Measurements from ENCODE around the gene GPR35. TPM values are rescaled to one million over a fixed set of nuclear protein-coding genes. Genes with fewer than 3 reads are reported as not detected.

GPR35 gene
- total and polyA plus RNA-seq, 2 donors (not counting 1 experiment from before 2014, with no cell fraction given): 1.2 TPM; not detected in 1

DNA sequence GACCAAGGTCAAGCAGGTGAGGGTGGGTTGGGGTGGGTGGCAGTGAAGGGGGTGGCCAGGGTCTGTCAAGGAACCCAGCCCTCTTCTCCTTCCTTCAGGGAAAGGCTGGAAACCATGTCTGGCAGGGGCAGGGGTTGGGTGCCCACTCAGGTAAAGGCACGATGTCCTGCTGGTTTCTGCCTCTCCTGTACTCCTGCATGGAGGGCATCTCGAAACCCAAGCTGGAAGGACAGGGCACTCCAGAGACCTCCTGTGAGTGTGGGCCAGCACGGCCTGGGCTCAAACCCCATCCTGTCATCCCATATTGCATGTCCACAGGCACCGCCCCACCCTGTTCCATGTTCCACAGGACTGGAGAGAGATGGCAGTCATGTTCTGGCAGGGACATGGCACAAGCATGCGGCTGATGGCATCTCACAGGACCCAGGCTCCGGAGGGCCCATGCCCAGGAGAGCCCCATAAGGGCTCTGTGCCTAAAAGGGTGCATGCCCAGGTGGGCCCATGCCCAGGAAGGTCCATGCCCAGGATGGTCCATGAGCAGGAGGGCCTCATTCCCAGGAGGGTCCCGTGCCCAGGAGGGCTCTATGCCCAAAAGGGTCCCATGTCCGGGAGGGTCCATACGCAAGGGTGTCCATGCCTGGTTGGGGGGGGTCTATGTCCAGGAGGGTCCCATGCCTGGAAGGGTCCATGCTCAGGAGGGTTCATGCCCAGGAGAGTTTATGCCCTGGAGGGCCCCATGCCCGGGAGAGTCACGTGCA is 6.4 kb downstream of the GPR35 start:
- no peaks in the 10 kb centered on the region for H3K36me3 ChIP-seq (ENCODE audit: control insufficient read depth, insufficient read depth, low read length)
- TF ChIP-seq, protein P1, sequence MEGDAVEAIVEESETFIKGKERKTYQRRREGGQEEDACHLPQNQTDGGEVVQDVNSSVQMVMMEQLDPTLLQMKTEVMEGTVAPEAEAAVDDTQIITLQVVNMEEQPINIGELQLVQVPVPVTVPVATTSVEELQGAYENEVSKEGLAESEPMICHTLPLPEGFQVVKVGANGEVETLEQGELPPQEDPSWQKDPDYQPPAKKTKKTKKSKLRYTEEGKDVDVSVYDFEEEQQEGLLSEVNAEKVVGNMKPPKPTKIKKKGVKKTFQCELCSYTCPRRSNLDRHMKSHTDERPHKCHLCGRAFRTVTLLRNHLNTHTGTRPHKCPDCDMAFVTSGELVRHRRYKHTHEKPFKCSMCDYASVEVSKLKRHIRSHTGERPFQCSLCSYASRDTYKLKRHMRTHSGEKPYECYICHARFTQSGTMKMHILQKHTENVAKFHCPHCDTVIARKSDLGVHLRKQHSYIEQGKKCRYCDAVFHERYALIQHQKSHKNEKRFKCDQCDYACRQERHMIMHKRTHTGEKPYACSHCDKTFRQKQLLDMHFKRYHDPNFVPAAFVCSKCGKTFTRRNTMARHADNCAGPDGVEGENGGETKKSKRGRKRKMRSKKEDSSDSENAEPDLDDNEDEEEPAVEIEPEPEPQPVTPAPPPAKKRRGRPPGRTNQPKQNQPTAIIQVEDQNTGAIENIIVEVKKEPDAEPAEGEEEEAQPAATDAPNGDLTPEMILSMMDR (conservative IDR thresholded peaks at IDR 0.05 in 1 of 2, IDR thresholded peaks at IDR 0.05 in 1 of 2; ENCODE audit: low read depth in 1 of 2, low read length in 2 of 2): no peak
- TF ChIP-seq EZH2 (IDR thresholded peaks at IDR 0.05; ENCODE audit: low read length, missing control alignments): no peak

GRCh38 chr2:240632306-240632721 is 7.0 kb downstream of the GPR35 start:
- no peak overlapping the region for H2AFZ ChIP-seq (ENCODE audit: low read length)
- no peaks in the 10 kb centered on the region for H3K27me3 ChIP-seq (ENCODE audit: control insufficient read depth, insufficient read depth, low read length)
- H3K4me2 ChIP-seq (ENCODE audit: extremely low read depth, insufficient read depth, low read length): no peak overlapping the region
- H4K20me1 ChIP-seq (ENCODE audit: control insufficient read depth, extremely low read depth, insufficient read depth, low read length): no peaks in the 10 kb centered on the region
- TF ChIP-seq, protein P1 (conservative IDR thresholded peaks at IDR 0.05 in 1 of 2, IDR thresholded peaks at IDR 0.05 in 1 of 2; ENCODE audit: low read depth in 1 of 2, low read length in 2 of 2): no peak
- no peak for TF ChIP-seq EZH2 (IDR thresholded peaks at IDR 0.05; ENCODE audit: low read length, missing control alignments)
- H3K9ac ChIP-seq (ENCODE audit: insufficient read depth, low read length): no peak overlapping the region
- DNase-seq (ENCODE audit: low read depth in 2 of 2): no peak
- H3K36me3 ChIP-seq (ENCODE audit: control insufficient read depth, insufficient read depth, low read length): no peaks in the 10 kb centered on the region
- H3K9me3 ChIP-seq (ENCODE audit: control insufficient read depth, insufficient read depth, low read depth, low read length): no peaks in the 10 kb centered on the region
- no peaks in the 10 kb centered on the region for H3K4me1 ChIP-seq (ENCODE audit: control insufficient read depth, extremely low read depth, insufficient read depth, low read length)
- H3K79me2 ChIP-seq (ENCODE audit: control insufficient read depth, insufficient read depth, low read length): no peaks in the 10 kb centered on the region
- no peak overlapping the region for H3K27ac ChIP-seq (ENCODE audit: insufficient read depth, low read length)
- no peak overlapping the region for H3K4me3 ChIP-seq (replicated peaks in 1 of 4; ENCODE audit: control extremely low read depth in 1 of 4, insufficient read depth in 1 of 4, low read depth in 3 of 4, low read length in 4 of 4)

More for the DNA sequence above, 6.4 kb downstream of the GPR35 start:
- H3K4me1 ChIP-seq (ENCODE audit: control insufficient read depth, extremely low read depth, insufficient read depth, low read length): no peaks in the 10 kb centered on the region
- H2AFZ ChIP-seq (ENCODE audit: low read length): no peak overlapping the region
- no peaks in the 10 kb centered on the region for H3K27me3 ChIP-seq (ENCODE audit: control insufficient read depth, insufficient read depth, low read length)
- no peak overlapping the region for H3K27ac ChIP-seq (ENCODE audit: insufficient read depth, low read length)
- no peak for DNase-seq (ENCODE audit: low read depth in 2 of 2)
- H3K4me2 ChIP-seq (ENCODE audit: extremely low read depth, insufficient read depth, low read length): no peak overlapping the region
- H3K9me3 ChIP-seq (ENCODE audit: control insufficient read depth, insufficient read depth, low read depth, low read length): no peaks in the 10 kb centered on the region
- no peak overlapping the region for H3K4me3 ChIP-seq (replicated peaks in 1 of 4; ENCODE audit: control extremely low read depth in 1 of 4, insufficient read depth in 1 of 4, low read depth in 3 of 4, low read length in 4 of 4)
- no peaks in the 10 kb centered on the region for H3K79me2 ChIP-seq (ENCODE audit: control insufficient read depth, insufficient read depth, low read length)
- H3K9ac ChIP-seq (ENCODE audit: insufficient read depth, low read length): no peak overlapping the region
- no peaks in the 10 kb centered on the region for H4K20me1 ChIP-seq (ENCODE audit: control insufficient read depth, extremely low read depth, insufficient read depth, low read length)

- no peak overlapping the region for H3K4me3 ChIP-seq (replicated peaks in 1 of 4; ENCODE audit: control extremely low read depth in 1 of 4, insufficient read depth in 1 of 4, low read depth in 3 of 4, low read length in 4 of 4)
- no peaks in the 10 kb centered on the region for H3K79me2 ChIP-seq (ENCODE audit: control insufficient read depth, insufficient read depth, low read length)
- no peaks in the 10 kb centered on the region for H3K9me3 ChIP-seq (ENCODE audit: control insufficient read depth, insufficient read depth, low read depth, low read length)
- H3K27ac ChIP-seq (ENCODE audit: insufficient read depth, low read length): no peak overlapping the region
- no peak for TF ChIP-seq EZH2 (IDR thresholded peaks at IDR 0.05; ENCODE audit: low read length, missing control alignments)
- TF ChIP-seq, protein P1 (conservative IDR thresholded peaks at IDR 0.05 in 1 of 2, IDR thresholded peaks at IDR 0.05 in 1 of 2; ENCODE audit: low read depth in 1 of 2, low read length in 2 of 2): no peak
- no peak overlapping the region for H3K4me2 ChIP-seq (ENCODE audit: extremely low read depth, insufficient read depth, low read length)
- H3K36me3 ChIP-seq (ENCODE audit: control insufficient read depth, insufficient read depth, low read length): no peaks in the 10 kb centered on the region
- H3K9ac ChIP-seq (ENCODE audit: insufficient read depth, low read length): no peak overlapping the region
- DNase-seq (ENCODE audit: low read depth in 2 of 2): no peak
- no peak overlapping the region for H2AFZ ChIP-seq (ENCODE audit: low read length)
- no peaks in the 10 kb centered on the region for H3K27me3 ChIP-seq (ENCODE audit: control insufficient read depth, insufficient read depth, low read length)
- H4K20me1 ChIP-seq (ENCODE audit: control insufficient read depth, extremely low read depth, insufficient read depth, low read length): no peaks in the 10 kb centered on the region
- no peaks in the 10 kb centered on the region for H3K4me1 ChIP-seq (ENCODE audit: control insufficient read depth, extremely low read depth, insufficient read depth, low read length)
Measured at GRCh38 chr2:240635121-240635997, 10.1 kb downstream of the GPR35 start.
